ENCODE measurements around the gene KCTD4. TPM values are rescaled to one million over a fixed set of nuclear protein-coding genes. Genes with fewer than 3 reads are reported as not detected.
"Not testable (repeated sequence)": the region's sequence is repeated elsewhere in the genome, so short reads cannot be mapped to it uniquely, and the experiment has no call there.

KCTD4 gene
- not detected for total RNA-seq

DNA sequence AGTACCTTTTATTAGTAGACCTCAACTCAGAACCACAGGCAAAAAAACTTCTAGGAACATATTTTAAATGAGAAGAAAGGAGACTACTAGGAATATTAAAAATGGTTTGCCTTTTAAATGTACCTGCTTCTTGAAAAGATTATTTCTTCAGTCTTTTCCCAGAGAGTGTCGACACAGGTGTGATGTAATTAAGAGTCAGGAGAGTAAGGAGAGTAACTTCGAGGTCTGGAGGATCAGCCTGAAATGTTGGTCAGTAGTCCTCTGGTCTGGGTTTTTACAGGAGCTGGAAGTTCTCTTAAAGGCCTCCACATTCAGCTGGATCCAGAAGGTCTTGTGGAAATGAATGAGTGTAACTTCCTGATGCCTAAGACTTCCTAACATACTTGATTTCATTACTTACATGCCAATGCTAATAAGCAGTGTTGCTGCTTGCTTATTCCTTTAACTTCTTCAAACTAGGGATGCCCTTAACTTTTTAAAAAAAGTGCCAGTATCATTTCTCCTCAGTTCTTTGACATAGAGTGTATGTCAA lies at the start of gene KCTD4:
Gene KCTD4, minus strand, starts transcription at position 345 of the 532 bp plus-strand sequence. CDS start 6,478 bp downstream, outside the sequence.
- intact Hi-C loops (cut with DNase I), result no loop called here
- H3K4me3 ChIP-seq, result no peak within 1 kb of the TSS
- H3K4me1 ChIP-seq, result peaks cover 2 to 8% (median 5%) of the 10 kb centered on the region in 4 donors
- H3K36me3 ChIP-seq, result peaks cover 0 to 5% (median 0%) of the 10 kb centered on the region in 4 donors
- no peaks in the 10 kb centered on the region for H3K9me3 ChIP-seq
- 87% methylated on average over 2 of the region's 2 CpGs for whole genome bisulfite sequencing
- H3K27me3 ChIP-seq, result no peaks in the 10 kb centered on the region
- no peak for DNase-seq (ENCODE audit: extremely low spot score)
- TF ChIP-seq, protein P1, sequence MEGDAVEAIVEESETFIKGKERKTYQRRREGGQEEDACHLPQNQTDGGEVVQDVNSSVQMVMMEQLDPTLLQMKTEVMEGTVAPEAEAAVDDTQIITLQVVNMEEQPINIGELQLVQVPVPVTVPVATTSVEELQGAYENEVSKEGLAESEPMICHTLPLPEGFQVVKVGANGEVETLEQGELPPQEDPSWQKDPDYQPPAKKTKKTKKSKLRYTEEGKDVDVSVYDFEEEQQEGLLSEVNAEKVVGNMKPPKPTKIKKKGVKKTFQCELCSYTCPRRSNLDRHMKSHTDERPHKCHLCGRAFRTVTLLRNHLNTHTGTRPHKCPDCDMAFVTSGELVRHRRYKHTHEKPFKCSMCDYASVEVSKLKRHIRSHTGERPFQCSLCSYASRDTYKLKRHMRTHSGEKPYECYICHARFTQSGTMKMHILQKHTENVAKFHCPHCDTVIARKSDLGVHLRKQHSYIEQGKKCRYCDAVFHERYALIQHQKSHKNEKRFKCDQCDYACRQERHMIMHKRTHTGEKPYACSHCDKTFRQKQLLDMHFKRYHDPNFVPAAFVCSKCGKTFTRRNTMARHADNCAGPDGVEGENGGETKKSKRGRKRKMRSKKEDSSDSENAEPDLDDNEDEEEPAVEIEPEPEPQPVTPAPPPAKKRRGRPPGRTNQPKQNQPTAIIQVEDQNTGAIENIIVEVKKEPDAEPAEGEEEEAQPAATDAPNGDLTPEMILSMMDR (IDR thresholded peaks at IDR 0.05), result no peak
- TF ChIP-seq EP300 (IDR thresholded peaks at IDR 0.05) (no peak), POLR2A (IDR thresholded peaks at IDR 0.05; ENCODE audit: low read depth) (no peak), POLR2AphosphoS5 (IDR thresholded peaks at IDR 0.05) (no peak)
- H3K27ac ChIP-seq (replicated peaks in 1 of 4), result no peak within 1 kb of the TSS

GRCh38 chr13:45249662-45250061 lies 48.8 kb upstream of the KCTD4 start:
- no peak overlapping the region for H3K27ac ChIP-seq (replicated peaks in 1 of 4)
- peaks cover 0 to 12% (median 9%) of the 10 kb centered on the region in 4 donors for H3K4me1 ChIP-seq
- WGBS, result 80% methylated on average over 3 of the region's 3 CpGs
- TF ChIP-seq POLR2AphosphoS5 (IDR thresholded peaks at IDR 0.05) (no peak), POLR2A (IDR thresholded peaks at IDR 0.05; ENCODE audit: low read depth) (no peak), EP300 (IDR thresholded peaks at IDR 0.05) (no peak)
- TF ChIP-seq, protein P1 (IDR thresholded peaks at IDR 0.05), result no peak
- H3K4me3 ChIP-seq, result no peak overlapping the region
- no peaks in the 10 kb centered on the region for H3K27me3 ChIP-seq
- H3K36me3 ChIP-seq, result peaks cover 5 to 19% (median 9%) of the 10 kb centered on the region in 4 donors
- no peaks in the 10 kb centered on the region for H3K9me3 ChIP-seq
- intact Hi-C loops (cut with DNase I), result no loop called here
- no peak for DNase-seq (ENCODE audit: extremely low spot score)

DNA sequence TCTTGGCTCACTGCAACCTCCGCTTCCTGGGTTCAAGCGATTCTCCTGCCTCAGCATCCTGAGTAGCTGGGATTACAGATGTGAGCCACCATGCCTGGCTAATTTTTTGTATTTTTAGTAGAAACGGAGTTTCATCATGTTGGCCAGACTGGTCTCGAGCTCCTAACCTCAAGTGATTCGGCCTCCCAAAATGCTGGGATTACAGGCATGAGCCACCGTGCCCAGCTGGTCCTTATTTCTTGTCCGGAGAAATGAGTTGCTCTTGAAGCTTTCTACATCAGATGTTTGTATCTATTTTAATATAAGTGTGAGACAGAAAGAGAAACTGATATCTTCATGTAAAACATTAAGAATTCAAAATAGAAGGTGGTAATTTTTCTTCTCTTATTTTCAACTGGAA lies 43.9 kb upstream of the KCTD4 start:
- H3K27me3 ChIP-seq; H3K9me3 ChIP-seq; H3K27ac ChIP-seq (replicated peaks in 1 of 4); intact Hi-C loops (cut with DNase I); DNase-seq (ENCODE audit: extremely low spot score); H3K36me3 ChIP-seq; H3K4me3 ChIP-seq: not testable (repeated sequence)
- 95% methylated on average over 7 of the region's 7 CpGs for WGBS
- peaks cover 10 to 24% (median 18%) of the 10 kb centered on the region in 4 donors for H3K4me1 ChIP-seq

- no peak overlapping the region for H3K4me3 ChIP-seq
- H3K27me3 ChIP-seq, result no peaks in the 10 kb centered on the region
- no peak overlapping the region for H3K27ac ChIP-seq (replicated peaks in 1 of 4)
- DNase-seq (ENCODE audit: extremely low spot score), result no peak
- H3K4me1 ChIP-seq, result peaks cover 10 to 24% (median 18%) of the 10 kb centered on the region in 4 donors
- intact Hi-C loops (cut with DNase I), result no loop called here
- H3K9me3 ChIP-seq, result no peaks in the 10 kb centered on the region
- WGBS, result 81% methylated on average over 6 of the region's 8 CpGs
- TF ChIP-seq POLR2A (IDR thresholded peaks at IDR 0.05; ENCODE audit: low read depth) (no peak), EP300 (IDR thresholded peaks at IDR 0.05) (no peak), POLR2AphosphoS5 (IDR thresholded peaks at IDR 0.05) (no peak)
- TF ChIP-seq, protein P1 (IDR thresholded peaks at IDR 0.05), result no peak
- peaks cover 0 to 3% (median 0%) of the 10 kb centered on the region in 4 donors for H3K36me3 ChIP-seq
Observed at GRCh38 chr13:45243077-45243476, 42.2 kb upstream of the KCTD4 start.

DNA sequence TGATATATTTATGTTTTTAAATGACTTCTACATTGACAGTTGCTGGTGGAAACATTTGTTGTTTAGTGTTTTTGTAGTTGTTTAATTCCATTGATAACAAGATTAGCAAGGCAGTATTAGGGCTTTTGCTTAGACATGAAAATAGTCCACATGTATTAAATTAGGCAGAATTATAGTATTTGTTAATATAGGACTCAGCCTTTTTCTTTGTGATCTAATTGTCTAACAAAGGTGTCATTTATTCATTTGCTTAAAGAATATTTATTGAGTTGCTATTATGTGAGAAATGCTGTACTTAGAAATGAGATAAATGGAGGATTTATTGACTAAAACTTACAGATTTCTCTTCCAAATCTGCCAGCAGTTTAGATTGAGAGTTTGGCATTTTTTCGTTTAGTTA lies 41.7 kb upstream of the KCTD4 start:
- Histone ChIP-seq H3K9me3 (no peaks in the 10 kb centered on the region), H3K4me3 (no peak overlapping the region), H3K4me1 (peaks cover 10 to 24% (median 18%) of the 10 kb centered on the region in 4 donors), H3K27me3 (no peaks in the 10 kb centered on the region), H3K36me3 (peaks cover 0 to 3% (median 0%) of the 10 kb centered on the region in 4 donors), H3K27ac (replicated peaks in 1 of 4) (peak overlapping the region in 1 of 4 donors; percentile 65)
- intact Hi-C loops (cut with DNase I), result no loop called here
- TF ChIP-seq EP300 (IDR thresholded peaks at IDR 0.05) (no peak), POLR2AphosphoS5 (IDR thresholded peaks at IDR 0.05) (no peak), POLR2A (IDR thresholded peaks at IDR 0.05; ENCODE audit: low read depth) (no peak)
- TF ChIP-seq, protein P1 (IDR thresholded peaks at IDR 0.05), result no peak
- DNase-seq (ENCODE audit: extremely low spot score), result no peak
- 81% methylated on average over 1 of the region's 1 CpG for WGBS

Data from esophagus muscularis mucosa (tissue), 4 donors.